Liver (tissue), 9 donors: ENCODE measurements around the gene CROT. TPM values are rescaled to one million over a fixed set of nuclear protein-coding genes. Genes with fewer than 3 reads are reported as not detected.

Experiments
- DNase-seq: peaks from one replicate; pipeline ENCODE4 v3.0.0-alpha.2; 2017; ENCODE audit warnings: low spot score
- H3K27ac ChIP-seq, 2 donors: one replicate each; pipeline ENCODE4 v1.7.0; 2013; ENCODE audit warnings: inconsistent platforms in 2 of 2, low read length in 2 of 2, control low read depth in 1 of 2, low read depth in 1 of 2, mild to moderate bottlenecking in 1 of 2
- H3K27me3 ChIP-seq, 4 donors: one replicate each; pipeline versions ENCODE4 v1.6.1 to v1.7.0; 2013; ENCODE audit warnings: low read length in 3 of 4, inconsistent platforms in 1 of 4, mild to moderate bottlenecking in 1 of 4, moderate library complexity in 1 of 4; ENCODE audit not compliant: control insufficient read depth in 4 of 4, insufficient read depth in 4 of 4
- H3K36me3 ChIP-seq, 4 donors: one replicate each; pipeline versions ENCODE4 v1.6.1 to v1.7.0; 2013; ENCODE audit warnings: low read length in 3 of 4, mild to moderate bottlenecking in 3 of 4, low read depth in 1 of 4, moderate library complexity in 1 of 4; ENCODE audit not compliant: control insufficient read depth in 4 of 4, insufficient read depth in 3 of 4
- H3K4me1 ChIP-seq, 4 donors: one replicate each; pipeline versions ENCODE4 v1.6.1 to v1.7.0; 2013; ENCODE audit warnings: low read length in 3 of 4, mild to moderate bottlenecking in 3 of 4, moderate library complexity in 1 of 4; ENCODE audit not compliant: control insufficient read depth in 4 of 4, insufficient read depth in 4 of 4
- H3K4me3 ChIP-seq, 3 donors: one replicate each; pipeline versions ENCODE4 v1.6.1 to v1.7.0; 2013; ENCODE audit warnings: low read length in 3 of 3, control low read depth in 1 of 3, low read depth in 1 of 3, mild to moderate bottlenecking in 1 of 3
- H3K9ac ChIP-seq, 2 donors: one replicate each; pipeline ENCODE4 v1.7.0; 2013; ENCODE audit warnings: low read length in 2 of 2, mild to moderate bottlenecking in 2 of 2, moderate library complexity in 2 of 2, control low read depth in 1 of 2, low read depth in 1 of 2
- H3K9me3 ChIP-seq, 4 donors: one replicate each; pipeline versions ENCODE4 v1.6.1 to v1.7.0; 2013; ENCODE audit warnings: low read length in 3 of 4; ENCODE audit not compliant: control insufficient read depth in 4 of 4
- CTCF ChIP-seq: fragments of 150-350 bp; IDR thresholded peaks from 2 replicates; pipeline ENCODE4 v1.5.1; 2017; ENCODE audit warnings: improper control_type of control experiment, low read depth, low read length; ENCODE audit not compliant: missing input control
- EGR1 ChIP-seq, 2 donors: IDR thresholded peaks; 2 replicates each; pipeline ENCODE4 v1.6.1; 2016 to 2018; ENCODE audit warnings: antibody characterized with exemption in 2 of 2, low read depth in 2 of 2
- FOXA1 ChIP-seq: IDR thresholded peaks from 2 replicates; pipeline ENCODE4 v1.6.1; 2016; ENCODE audit warnings: antibody characterized with exemption
- FOXA2 ChIP-seq: IDR thresholded peaks from 2 replicates; pipeline ENCODE4 v1.6.1; 2016; ENCODE audit warnings: antibody characterized with exemption
- GABPA ChIP-seq, 2 donors: IDR thresholded peaks in 1 of 2; conservative IDR thresholded peaks in 1 of 2; 2 replicates each; pipeline ENCODE4 v1.6.1; 2016; ENCODE audit warnings: antibody characterized with exemption in 2 of 2, mild to moderate bottlenecking in 1 of 2, moderate library complexity in 1 of 2
- HNF4A ChIP-seq, 2 donors: conservative IDR thresholded peaks; 2 replicates each; pipeline ENCODE4 v1.6.1; 2016; ENCODE audit warnings: antibody characterized with exemption in 2 of 2, mild to moderate bottlenecking in 2 of 2
- HNF4G ChIP-seq: IDR thresholded peaks from 2 replicates; pipeline ENCODE4 v1.6.1; 2016; ENCODE audit warnings: antibody characterized with exemption
- JUND ChIP-seq, 2 donors: IDR thresholded peaks; 2 replicates each; pipeline ENCODE4 v1.6.1; 2016; ENCODE audit warnings: antibody characterized with exemption in 2 of 2
- MAX ChIP-seq: IDR thresholded peaks from 2 replicates; pipeline ENCODE4 v1.6.1; 2016; ENCODE audit warnings: antibody characterized with exemption
- NR2F2 ChIP-seq: IDR thresholded peaks from 2 replicates; pipeline ENCODE4 v1.6.1; 2016; ENCODE audit warnings: antibody characterized with exemption
- RAD21 ChIP-seq, 2 donors: IDR thresholded peaks; 2 replicates each; pipeline ENCODE4 v1.6.1; 2016; ENCODE audit warnings: antibody characterized with exemption in 2 of 2, mild to moderate bottlenecking in 2 of 2
- REST ChIP-seq: IDR thresholded peaks from 2 replicates; pipeline ENCODE4 v1.6.1; 2016; ENCODE audit warnings: antibody characterized with exemption, mild to moderate bottlenecking
- RXRA ChIP-seq, 2 donors: IDR thresholded peaks; 2 replicates each; pipeline ENCODE4 v1.6.1; 2017 to 2018; ENCODE audit warnings: antibody characterized with exemption in 2 of 2, mild to moderate bottlenecking in 1 of 2
- SP1 ChIP-seq: IDR thresholded peaks from 2 replicates; pipeline ENCODE4 v1.6.1; 2018; ENCODE audit warnings: antibody characterized with exemption, mild to moderate bottlenecking
- TAF1 ChIP-seq: conservative IDR thresholded peaks from 2 replicates; pipeline ENCODE4 v1.6.1; 2016; ENCODE audit warnings: antibody characterized with exemption, mild to moderate bottlenecking
- YY1 ChIP-seq: IDR thresholded peaks from 2 replicates; pipeline ENCODE4 v1.6.1; 2016; ENCODE audit warnings: antibody characterized with exemption, mild to moderate bottlenecking
- WGBS: extraction: QIAGEN DNeasy Blood & Tissue Kit; methylation state at CpG from one replicate; pipeline ENCODE4 v1.1.7; 2013; 5-methylcytosine and 5-hydroxymethylcytosine counted together
- polyA plus RNA-seq, 2 donors: library from polyadenylated mRNA; stranded (reverse) in 1 of 2; unstranded in 1 of 2; fragments of 200-250 nt in 1 of 2; fragments of >200 nt in 1 of 2; fragmentation: Nextera tagmentation in 1 of 2; extraction: Ambion mirVana in 1 of 2; gene quantifications; one replicate each; pipeline versions ENCODE4 v1.2.1 to v1.2.3, GENCODE V29; 2013 to 2015
- total RNA-seq, 2 donors: library from RNA; depleted of rRNA; stranded (reverse); fragments of >200 nt; gene quantifications; one replicate each; pipeline ENCODE4 v1.2.3, GENCODE V29; 2014
- TF ChIP-seq, protein P1 (sequence below): IDR thresholded peaks from 2 replicates; pipeline ENCODE4 v1.6.1; 2016; ENCODE audit warnings: antibody characterized with exemption
- TF ChIP-seq, protein P2 (sequence below): IDR thresholded peaks from 2 replicates; pipeline ENCODE4 v1.6.1; 2016; ENCODE audit warnings: antibody characterized with exemption
- donor health status: healthy.
- donor health status: healthy.
- donor health status: healthy.
- donor health status: healthy.
- donor health status: healthy.

Gene CROT
- total and polyA plus RNA-seq, 4 donors = 10.6 to 45.1 (median 32.9) TPM

DNA sequence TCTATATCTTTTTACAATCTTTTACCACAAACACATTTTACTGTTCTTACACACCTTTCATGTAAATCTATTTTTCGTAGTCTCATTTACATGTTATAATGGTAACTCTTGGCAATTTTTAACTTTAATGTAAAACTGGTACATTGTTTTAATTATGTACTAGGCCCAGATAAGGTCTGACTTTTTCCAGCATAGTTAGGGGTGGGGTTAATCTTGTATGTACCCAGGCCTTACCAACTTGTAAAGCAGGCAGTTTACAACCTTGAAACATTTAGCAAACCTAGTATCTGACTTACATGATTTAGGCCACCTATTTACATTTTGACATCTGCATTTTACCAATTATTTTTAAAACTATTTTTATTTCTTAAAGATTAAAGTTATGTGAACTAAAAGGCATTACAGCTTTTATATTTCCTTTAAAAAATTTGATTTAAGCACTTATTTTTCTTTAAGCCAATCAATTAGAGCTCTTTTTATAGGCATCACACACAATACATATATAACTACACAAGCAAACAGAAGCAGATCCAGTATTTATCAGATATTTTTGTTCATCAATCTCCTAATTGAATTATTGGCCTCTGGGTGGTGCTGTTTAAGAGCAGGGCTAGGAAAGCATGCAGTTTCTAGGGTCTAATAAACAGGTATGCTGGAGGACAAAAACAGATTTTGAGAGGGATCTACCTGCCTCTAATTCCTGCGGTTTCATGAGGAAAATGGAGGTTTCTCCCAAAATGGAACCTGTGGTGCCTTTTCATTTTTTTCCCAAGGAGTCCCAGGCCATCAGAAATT is 19.7 kb upstream of the CROT start:
- DNase-seq = no peak
- peaks cover 16 to 37% (median 28%) of the 10 kb centered on the region in 4 donors for H3K9me3 ChIP-seq
- TF ChIP-seq, protein P1, sequence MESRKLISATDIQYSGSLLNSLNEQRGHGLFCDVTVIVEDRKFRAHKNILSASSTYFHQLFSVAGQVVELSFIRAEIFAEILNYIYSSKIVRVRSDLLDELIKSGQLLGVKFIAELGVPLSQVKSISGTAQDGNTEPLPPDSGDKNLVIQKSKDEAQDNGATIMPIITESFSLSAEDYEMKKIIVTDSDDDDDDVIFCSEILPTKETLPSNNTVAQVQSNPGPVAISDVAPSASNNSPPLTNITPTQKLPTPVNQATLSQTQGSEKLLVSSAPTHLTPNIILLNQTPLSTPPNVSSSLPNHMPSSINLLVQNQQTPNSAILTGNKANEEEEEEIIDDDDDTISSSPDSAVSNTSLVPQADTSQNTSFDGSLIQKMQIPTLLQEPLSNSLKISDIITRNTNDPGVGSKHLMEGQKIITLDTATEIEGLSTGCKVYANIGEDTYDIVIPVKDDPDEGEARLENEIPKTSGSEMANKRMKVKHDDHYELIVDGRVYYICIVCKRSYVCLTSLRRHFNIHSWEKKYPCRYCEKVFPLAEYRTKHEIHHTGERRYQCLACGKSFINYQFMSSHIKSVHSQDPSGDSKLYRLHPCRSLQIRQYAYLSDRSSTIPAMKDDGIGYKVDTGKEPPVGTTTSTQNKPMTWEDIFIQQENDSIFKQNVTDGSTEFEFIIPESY = no peak
- TF ChIP-seq CTCF (peak; percentile 24), RAD21 (IDR thresholded peaks at IDR 0.05) (peak; percentile 63 to 76)
- H3K27ac ChIP-seq = no peak overlapping the region
- H3K4me1 ChIP-seq = no peaks in the 10 kb centered on the region
- no peak overlapping the region for H3K4me3 ChIP-seq
- peaks cover 0 to 25% (median 8%) of the 10 kb centered on the region in 4 donors for H3K36me3 ChIP-seq
- 97% methylated on average over 2 of the region's 2 CpGs for WGBS
- H3K9ac ChIP-seq = no peak overlapping the region
- H3K27me3 ChIP-seq = no peaks in the 10 kb centered on the region

DNA sequence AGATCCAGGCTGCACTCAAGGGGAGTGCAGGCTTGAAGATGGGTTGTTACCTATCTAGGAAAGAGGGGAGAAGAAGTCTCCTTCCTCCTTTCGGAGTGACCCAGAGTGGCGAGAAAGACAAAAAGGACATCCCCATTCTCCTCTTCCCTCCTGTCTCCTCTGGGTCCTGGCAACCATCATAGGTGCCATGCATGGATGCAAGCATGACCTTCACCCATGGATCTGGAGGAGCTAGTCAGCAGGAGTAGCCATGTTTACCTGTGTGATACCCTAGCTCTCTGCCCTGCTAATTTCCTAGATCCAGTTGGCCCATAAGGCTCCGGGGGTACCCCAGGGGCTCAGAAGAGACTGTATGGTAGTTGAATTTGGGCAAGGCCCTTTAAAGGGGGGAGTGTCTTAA is 17.2 kb upstream of the CROT start:
- Histone ChIP-seq H3K36me3 (peaks cover 0 to 23% (median 7%) of the 10 kb centered on the region in 4 donors), H3K27ac (no peak overlapping the region), H3K9ac (no peak overlapping the region), H3K27me3 (no peaks in the 10 kb centered on the region), H3K4me1 (peaks cover 0 to 13% (median 6%) of the 10 kb centered on the region in 4 donors), H3K9me3 (peaks cover 16 to 33% (median 28%) of the 10 kb centered on the region in 4 donors), H3K4me3 (peak overlapping the region in 2 of 3 donors; percentile 16 to 31)
- TF ChIP-seq, protein P1 = no peak
- TF ChIP-seq FOXA2 (no peak), GABPA (IDR thresholded peaks at IDR 0.05 in 1 of 2, conservative IDR thresholded peaks at IDR 0.05 in 1 of 2) (no peak), RXRA (IDR thresholded peaks at IDR 0.05) (no peak), EGR1 (IDR thresholded peaks at IDR 0.05; ENCODE audit: low read depth in 2 of 2) (no peak), REST (no peak), MAX (no peak), YY1 (no peak), HNF4A (conservative IDR thresholded peaks at IDR 0.05) (no peak), RAD21 (IDR thresholded peaks at IDR 0.05) (no peak), CTCF (no peak), HNF4G (no peak), JUND (IDR thresholded peaks at IDR 0.05) (no peak), NR2F2 (no peak), TAF1 (no peak), SP1 (no peak), FOXA1 (no peak)
- TF ChIP-seq, protein P2, sequence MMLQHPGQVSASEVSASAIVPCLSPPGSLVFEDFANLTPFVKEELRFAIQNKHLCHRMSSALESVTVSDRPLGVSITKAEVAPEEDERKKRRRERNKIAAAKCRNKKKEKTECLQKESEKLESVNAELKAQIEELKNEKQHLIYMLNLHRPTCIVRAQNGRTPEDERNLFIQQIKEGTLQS = no peak
- no peak for DNase-seq
- 94% methylated on average over 3 of the region's 3 CpGs for WGBS
